Measurements from ENCODE around the gene NID1.

GRCh38 chr1:236086537-236086936 lies 21.6 kb upstream of the NID1 start:
- TF ChIP-seq, protein P1, sequence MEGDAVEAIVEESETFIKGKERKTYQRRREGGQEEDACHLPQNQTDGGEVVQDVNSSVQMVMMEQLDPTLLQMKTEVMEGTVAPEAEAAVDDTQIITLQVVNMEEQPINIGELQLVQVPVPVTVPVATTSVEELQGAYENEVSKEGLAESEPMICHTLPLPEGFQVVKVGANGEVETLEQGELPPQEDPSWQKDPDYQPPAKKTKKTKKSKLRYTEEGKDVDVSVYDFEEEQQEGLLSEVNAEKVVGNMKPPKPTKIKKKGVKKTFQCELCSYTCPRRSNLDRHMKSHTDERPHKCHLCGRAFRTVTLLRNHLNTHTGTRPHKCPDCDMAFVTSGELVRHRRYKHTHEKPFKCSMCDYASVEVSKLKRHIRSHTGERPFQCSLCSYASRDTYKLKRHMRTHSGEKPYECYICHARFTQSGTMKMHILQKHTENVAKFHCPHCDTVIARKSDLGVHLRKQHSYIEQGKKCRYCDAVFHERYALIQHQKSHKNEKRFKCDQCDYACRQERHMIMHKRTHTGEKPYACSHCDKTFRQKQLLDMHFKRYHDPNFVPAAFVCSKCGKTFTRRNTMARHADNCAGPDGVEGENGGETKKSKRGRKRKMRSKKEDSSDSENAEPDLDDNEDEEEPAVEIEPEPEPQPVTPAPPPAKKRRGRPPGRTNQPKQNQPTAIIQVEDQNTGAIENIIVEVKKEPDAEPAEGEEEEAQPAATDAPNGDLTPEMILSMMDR (optimal IDR thresholded peaks at IDR 0.05 in 1 of 3, IDR thresholded peaks at IDR 0.05 in 1 of 3, conservative IDR thresholded peaks at IDR 0.05 in 1 of 3; ENCODE audit: extremely low read depth in 1 of 3, insufficient read depth in 2 of 3, low read length in 3 of 3): no peak
- no peak for TF ChIP-seq EZH2 (IDR thresholded peaks at IDR 0.05; ENCODE audit: low read length)

All from keratinocyte (primary cell).